A549 (cell line): Measurements from ENCODE around the gene PSG7.
"Not testable (repeated sequence)": the region's sequence is repeated elsewhere in the genome, so short reads cannot be mapped to it uniquely, and the experiment has no call there.

Experiments used
- RCOR1 ChIP-seq: fragments of 150-350 bp; IDR thresholded peaks from 2 replicates; pipeline ENCODE4 v1.6.1; 2014; ENCODE audit warnings: antibody characterized with exemption, low read length, low read depth
- SREBF2 ChIP-seq: fragments of 450-650 bp; IDR thresholded peaks from 2 replicates; pipeline ENCODE4 v1.6.1; 2014; ENCODE audit warnings: mild to moderate bottlenecking, moderate library complexity
- TF ChIP-seq, protein P1 (sequence below): fragments of >200 bp; sonication (Bioruptor Twin); formaldehyde crosslinking; IDR thresholded peaks from 3 replicates; pipeline ENCODE4 v1.5.1; 2016

DNA sequence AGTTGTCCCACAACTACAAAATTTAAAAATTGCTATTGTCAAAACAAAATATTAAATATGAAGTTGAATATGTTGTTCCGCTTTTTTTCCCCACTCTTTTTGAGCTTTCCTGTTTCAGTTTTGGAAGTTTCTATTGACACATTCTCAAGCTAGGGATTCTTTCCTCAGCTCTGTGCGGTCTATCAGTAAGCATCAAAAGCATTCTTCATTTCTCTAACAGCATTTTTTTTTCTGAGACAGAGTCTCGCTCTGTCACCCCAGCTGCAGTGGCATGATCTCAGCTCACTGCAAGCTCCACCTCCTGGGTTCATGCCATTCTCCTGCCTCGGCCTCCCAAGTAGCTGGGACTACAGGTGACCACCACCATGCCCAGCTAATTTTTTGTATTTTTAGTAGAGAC is 24.1 kb downstream of the PSG7 start:
- TF ChIP-seq, protein P1, sequence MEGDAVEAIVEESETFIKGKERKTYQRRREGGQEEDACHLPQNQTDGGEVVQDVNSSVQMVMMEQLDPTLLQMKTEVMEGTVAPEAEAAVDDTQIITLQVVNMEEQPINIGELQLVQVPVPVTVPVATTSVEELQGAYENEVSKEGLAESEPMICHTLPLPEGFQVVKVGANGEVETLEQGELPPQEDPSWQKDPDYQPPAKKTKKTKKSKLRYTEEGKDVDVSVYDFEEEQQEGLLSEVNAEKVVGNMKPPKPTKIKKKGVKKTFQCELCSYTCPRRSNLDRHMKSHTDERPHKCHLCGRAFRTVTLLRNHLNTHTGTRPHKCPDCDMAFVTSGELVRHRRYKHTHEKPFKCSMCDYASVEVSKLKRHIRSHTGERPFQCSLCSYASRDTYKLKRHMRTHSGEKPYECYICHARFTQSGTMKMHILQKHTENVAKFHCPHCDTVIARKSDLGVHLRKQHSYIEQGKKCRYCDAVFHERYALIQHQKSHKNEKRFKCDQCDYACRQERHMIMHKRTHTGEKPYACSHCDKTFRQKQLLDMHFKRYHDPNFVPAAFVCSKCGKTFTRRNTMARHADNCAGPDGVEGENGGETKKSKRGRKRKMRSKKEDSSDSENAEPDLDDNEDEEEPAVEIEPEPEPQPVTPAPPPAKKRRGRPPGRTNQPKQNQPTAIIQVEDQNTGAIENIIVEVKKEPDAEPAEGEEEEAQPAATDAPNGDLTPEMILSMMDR: not testable (repeated sequence)
- not testable (repeated sequence) for TF ChIP-seq SREBF2, RCOR1
